Stromal cell of bone marrow (primary cell): ENCODE measurements around the gene DYNC2I2.
"Not testable (repeated sequence)": the region's sequence is repeated elsewhere in the genome, so short reads cannot be mapped to it uniquely, and the experiment has no call there.

ENCODE experiments used
- DNase-seq: peaks from one replicate; pipeline ENCODE4 v3.0.0-alpha.2; 2012; ENCODE audit warnings: low read depth

DYNC2I2 gene

DNA sequence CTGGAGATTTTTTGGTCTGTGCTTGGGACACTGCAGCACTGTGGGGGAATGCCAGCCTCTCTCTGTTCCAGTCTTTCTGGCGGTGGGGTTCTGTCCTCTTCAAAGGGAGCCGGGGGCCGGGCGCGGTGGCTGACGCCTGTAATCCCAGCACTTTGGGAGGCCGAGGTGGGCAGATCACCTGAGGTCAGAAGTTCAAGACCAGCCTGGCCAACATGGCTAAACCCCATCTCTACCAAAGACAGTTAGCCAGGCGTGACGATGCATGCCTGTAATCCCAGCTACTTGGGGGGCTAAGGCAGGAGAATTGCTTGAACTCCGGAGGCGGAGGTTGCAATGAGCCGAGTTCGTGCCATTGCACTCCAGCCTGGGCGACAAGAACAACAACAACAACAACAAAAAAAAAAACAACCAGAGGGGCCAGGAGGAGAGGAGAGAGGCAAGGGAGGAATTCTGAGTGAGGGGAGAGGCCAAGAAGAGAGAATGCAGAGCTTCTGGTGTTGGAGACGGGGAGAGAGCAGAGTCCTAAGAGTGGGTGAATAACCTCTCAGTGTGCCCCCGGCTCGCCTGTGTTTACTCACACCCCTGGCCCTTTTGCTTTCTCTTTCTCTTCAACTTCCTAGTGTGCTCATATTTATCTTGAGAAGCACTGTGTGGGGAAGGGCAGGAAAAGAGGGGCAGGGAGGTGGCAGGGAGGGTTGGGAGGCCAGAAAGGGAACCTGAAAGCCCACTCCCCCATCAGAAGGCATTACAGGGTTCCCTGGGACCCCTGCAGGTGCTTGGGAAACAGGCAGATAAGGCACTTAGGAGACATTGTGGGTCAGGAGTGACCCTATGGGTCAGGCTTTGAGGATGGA, 29.2 kb upstream of the DYNC2I2 start:
- no peak for DNase-seq

DNA sequence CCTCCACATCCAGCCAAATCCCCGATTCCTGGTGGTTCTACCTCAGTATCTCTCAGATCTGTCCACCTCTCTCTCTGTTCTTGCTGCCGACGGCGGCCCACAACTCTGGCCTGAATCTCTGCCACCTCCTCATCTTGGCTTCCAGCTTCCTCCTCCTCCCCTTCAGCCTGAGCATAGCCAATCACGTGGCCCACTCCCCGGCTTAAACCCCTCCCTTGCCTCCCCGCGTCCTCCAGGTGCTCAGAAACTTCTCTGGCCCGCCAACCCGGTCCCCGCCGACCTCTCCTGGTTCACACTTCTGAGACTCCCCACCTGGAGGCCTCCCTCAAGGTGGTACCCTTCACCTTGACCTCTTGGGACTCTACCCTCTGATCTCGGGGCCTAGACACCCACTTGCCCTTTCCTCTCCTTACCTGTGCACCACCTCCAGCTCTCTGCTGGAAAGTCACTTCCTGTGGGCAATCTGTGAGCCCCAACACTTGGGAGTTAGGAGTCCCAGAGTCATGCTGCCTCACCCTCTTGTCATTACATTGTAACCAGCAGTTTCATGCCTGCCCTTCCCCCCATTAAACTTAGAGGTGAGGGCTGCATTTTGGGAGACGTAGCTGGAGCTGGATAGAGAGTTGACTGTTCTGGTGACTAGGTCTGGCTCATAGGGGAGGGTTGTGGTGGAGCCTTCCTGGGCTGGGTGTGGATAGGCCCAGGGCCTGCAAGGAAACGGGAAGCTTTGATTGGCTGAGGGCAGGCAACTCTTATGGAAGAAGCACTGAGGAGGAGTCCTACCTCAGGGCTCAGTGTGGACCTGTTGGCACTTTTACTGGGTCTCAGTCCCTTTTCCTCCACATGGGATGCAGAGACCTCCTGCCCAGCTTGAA, 27.9 kb upstream of the DYNC2I2 start:
- peak; percentile 65 for DNase-seq

DNA sequence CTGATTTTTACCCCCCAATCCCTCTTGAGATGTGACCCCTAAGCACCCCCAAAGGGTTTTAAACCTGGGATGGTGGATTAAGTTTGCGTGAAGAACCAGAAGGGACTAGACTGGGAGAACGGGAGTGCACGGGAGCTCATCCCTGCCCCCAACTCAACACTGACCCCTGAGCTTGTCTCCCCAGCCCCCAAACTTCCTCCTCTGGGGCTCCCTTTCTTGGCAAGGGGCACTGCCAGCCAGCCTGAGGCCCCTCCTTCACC, 27.3 kb upstream of the DYNC2I2 start:
- no peak for DNase-seq

DNA sequence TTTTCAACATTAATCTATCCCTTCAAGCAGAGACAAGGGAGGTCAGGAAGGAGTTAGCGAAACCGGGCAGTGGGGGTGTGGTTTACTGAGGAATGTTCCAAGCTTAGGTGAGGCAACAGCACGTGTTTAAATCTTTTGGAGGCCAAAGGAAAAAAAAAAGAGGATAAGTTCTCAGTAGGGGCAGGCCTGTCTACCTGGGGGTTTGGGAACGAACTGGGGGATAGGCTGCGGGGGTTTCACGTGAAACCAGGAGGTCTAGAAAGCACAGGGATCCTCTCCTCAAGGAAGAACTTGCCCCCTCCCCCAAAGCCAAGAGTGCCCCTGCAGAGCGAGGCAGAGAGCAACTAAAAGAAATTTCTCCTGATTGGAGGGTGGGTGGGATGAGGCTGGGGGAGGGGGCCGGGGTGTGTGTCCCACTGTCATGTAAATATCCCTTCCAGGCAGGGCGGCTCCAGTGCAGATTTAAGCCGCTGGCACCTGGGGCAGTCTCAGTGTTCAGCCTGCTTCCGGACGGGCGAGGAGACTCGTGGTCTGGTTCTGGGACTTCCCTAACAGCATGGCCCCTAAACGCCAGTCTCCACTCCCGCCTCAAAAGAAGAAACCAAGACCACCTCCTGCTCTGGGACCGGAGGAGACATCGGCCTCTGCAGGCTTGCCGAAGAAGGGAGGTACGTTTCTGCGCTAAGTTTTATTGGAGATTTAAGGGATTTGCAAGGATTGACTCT, 26.9 kb upstream of the DYNC2I2 start:
- no peak for DNase-seq

DNA sequence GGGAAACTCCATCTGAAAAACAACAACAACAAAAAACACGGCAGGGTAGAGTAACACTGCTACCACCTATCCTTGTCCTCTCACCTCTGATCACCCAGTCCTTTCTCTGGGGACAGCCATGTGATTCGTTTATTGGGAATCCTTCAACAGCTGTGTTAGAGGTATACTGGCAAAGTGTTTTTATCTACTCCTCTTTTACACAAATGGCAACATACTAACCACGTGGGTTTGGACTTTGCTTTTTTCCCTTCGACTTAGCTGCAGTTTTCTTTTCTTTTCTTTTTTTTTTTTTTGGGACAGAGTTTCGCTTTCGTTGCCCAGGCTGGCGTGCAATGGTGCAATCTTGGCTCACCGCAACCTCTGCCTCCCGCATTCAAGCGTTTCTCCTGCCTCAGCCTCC, 21.1 kb upstream of the DYNC2I2 start:
- DNase-seq = no peak

DNA sequence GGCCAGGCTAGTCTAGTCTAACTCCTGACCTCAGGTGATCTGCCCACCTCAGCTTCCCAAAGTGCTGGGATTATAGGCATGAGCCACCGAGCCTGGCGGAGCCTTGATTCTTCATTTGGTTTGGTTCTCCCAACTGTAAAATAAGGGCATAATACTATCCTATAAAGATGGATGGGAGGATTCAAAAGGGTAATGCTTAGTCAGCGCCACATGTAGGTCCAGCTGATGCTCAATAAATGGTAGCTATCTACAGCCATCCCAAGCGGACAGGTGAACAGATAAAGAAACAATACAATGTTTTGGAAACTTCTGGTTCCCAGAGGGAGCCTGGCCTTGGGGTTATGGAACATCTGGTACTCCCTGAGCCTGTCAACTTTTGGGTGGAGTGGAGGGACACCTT, 18.7 kb upstream of the DYNC2I2 start:
- DNase-seq = no peak

DNA sequence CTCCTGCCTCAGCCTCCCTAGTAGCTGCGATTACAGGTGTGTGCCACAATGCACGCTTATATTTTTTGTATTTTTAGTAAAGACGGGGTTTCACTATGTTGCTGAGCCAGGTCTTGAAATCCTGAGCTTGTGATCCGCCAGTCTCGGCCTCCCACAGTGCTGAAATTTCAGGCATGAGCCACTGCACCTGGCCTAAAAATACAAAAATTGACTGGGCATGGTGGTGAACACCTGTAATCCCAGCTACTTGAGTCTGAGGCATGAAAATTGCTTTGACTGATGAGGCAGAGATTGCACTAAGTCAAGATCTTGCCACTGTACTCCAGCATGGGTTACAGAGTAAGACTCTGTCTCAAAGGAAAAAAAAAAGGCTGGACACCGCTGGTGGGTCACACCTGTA, 13.1 kb upstream of the DYNC2I2 start:
- DNase-seq = no peak

DNA sequence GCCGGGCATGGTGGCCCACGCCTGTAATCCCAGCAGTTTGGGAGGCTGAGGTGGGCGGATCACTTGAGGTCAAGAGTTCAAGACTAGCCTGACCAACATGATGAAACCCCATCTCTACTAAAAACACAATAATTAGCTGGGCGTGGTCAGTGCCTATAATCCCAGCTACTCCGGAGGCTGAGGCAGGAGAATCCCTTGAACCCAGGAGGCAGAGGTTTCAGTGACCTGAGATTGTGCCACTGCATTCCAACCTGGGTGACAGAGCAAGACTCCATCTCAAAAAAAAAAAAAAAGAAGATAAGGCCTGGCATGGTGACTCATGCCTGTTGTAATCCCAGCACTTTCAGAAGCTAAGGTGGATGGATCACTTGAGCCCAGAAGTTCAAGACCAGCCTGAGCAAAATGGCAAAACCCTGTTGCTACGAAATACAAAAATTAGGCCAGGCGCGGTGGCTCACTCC, 9.9 kb upstream of the DYNC2I2 start:
- not testable (repeated sequence) for DNase-seq

DNA sequence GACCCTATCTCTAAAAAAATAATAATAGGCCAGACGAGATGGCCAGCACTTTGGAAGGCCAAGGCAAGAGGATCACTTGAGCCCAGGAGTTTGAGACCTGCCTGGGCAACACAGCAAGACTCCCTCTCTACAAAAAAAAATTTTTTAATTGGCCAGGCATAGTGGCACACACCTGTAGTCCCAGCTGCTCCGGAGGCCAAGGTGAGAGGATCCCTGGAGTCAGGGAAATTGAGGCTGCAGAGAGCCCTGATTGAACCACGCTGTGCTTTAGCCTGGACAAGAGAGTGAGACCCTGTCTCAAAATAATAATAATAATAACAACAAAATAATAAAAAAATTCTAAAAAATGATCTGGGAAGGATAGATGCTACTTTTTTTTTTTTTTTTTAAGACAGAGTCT, 1.1 kb upstream of the DYNC2I2 start:
- no peak for DNase-seq

DNA sequence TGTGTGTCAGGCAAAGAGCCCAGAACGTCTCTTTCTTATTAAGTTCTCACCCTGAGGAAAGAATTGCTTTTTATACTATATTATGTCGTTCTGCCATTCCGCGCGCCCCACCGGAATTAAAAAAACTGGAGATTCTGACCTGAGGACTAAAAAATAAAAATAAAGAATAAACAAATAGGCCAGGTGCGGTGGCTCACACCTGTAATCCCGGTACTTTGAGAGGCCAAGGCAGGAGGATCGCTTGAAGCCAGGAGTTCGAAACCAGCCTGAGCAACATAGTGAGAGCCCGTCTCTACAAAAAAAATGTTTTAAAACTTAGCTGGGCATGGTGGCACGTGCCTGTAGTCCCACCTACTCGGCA, 677 bp upstream of the DYNC2I2 start:
- DNase-seq = no peak

DNA sequence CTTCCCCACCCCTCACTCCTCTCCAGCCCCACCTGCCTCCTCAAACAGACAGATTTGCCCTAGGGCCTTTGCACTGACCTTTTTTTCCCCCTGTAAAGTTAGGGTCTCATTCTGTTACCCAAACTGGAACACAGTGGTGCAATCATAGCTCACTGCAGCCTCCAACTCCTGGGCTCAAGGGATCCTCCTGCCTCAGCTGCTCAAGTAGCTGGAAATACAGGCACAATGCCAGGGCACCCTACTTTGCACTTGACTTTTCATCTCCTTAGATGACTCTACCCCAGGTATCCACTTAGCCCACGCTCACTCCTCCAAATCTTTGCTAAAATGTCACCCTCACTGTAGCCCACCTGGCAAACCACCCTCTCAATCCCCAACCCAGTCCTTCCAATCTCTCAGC, 2.2 kb downstream of the DYNC2I2 start:
- DNase-seq = no peak

DNA sequence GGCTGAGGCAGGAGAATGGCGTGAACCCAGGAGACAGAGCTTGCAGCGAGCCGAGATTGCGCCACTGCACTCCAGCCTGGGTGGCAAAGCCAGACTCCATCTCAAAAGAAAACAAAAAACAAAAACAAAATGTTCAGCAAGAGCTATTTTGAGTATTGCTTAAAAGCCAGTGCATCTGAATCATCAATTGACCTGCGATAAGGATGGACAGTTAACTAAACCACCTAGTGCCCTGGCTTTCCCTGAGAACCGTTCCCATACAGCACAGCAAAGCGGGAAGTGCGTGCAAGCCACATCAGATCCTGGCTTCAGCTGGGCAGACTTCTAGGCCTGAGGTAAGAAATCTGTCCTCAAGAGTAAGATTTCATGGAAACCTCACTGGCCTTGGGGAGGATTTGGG, 2.7 kb downstream of the DYNC2I2 start:
- no peak for DNase-seq

DNA sequence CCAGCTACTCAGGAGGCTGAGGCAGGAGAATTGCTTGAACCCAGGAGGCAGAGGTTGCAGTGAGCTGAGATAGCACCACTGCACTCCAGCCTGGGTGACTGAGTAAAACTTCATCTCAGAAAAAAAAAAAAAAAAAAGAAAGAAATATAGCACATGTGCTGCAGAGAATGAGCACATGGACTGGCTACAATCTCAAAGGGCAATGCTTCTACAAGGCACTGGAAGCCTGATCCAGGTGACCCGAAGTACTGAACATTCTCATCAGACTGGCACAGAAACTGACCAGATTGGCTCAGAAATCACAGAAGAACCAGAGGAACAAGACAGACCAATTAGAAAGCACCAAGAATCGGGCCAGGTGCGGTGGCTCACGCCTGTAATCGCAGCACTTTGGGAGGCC, 4.8 kb downstream of the DYNC2I2 start:
- DNase-seq = no peak

DNA sequence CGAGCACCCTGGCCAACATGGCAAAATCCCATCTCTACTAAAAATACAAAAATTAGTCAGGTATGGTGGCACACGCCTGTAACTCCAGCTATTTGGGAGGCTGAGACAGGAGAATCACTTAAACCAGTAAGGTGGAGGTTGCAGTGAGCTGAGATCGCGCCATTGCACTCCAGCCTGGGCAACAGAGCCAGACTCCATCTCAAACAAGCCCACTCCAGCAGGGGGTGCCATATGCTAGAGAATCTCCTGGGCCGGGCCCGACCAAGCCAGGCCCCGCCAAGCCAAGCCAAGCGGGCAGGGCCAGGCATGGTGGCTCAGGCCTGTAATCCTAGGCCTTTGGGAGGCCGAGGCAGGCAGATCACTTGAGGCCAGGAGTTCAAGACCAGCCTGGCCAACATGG, 8.4 kb downstream of the DYNC2I2 start:
- DNase-seq = not testable (repeated sequence)

DNA sequence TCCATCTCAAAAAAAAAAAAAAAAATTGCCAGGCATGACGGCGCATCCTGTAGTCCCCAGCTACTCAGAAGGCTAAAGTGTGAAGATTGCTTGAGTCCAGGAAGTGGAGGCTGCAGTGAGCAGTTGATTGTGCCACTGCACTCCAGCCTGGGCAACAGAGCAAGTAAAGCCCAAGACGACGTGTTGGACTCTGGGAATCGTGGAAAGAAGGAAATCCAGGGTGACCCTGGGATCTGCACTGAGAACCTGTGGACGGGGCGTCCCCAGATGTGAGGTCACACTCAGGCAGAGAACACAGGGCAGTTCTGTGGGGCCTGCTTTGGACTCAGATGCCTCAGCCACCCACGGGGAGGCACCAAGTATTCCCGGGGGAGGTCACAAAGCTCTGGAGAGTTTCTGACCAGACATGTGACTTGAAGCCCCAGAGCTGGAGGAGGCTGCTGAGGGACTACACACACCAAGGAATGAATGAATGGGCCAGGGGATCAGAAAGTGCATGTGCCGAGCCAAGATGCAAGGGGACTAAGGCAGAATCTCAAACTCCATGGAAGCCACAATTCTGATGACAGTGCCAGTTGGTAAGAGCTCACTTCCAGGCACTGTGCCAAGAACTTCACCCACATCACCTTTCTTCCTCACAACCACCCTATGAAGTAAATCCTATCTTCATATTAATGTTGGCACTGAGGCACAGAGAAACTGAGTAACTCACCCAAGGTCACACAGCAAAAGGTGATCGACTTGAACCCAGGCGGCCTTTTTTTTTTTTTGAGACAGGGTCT, 12.9 kb downstream of the DYNC2I2 start:
- DNase-seq = no peak

DNA sequence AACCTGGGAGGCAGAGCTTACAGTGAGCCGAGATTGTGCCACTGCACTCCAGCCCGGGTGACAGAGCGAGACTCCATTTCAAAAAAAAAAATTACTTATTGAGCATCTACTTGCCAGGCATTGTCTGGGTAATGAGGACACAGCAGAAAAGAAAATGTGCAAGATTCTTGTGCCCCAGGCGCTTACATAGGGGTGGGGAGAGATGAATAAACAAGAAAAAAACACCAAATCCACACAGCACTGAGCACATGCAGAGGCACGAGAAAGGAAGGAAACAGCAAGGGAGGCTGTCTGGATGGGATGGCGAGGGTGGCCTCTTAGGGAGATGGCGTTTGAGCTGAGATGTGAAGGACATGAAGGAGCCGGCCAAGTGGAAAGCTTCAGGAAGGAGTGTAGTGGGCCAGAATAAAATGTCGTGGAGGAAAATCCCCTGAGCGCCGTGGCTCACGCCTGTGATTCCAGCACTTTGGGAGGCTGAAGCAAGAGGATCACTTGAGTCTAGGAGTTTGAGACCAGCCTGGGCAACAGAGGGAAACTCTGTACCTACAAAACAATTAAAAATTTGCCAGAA, 13.9 kb downstream of the DYNC2I2 start:
- DNase-seq = no peak

DNA sequence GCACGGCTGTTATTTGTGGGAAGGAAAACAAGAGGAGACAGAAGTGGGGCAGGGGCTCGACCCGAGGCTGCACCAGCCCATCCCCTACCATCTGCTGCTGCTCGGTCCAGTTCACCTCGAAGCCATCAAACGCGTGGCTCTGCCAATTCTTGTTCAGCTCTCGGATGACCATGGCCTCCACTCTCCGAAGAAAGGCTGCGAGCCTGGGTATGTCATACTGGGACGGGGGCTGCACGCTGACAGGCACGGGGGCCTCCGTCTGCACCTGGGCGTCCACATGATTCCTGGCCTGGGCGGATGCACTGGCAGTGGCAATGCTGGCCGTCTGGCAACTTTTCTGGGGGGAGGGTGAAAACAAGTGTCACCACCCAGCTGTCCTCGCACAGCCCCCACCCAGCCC, 16.0 kb downstream of the DYNC2I2 start:
- DNase-seq = no peak

DNA sequence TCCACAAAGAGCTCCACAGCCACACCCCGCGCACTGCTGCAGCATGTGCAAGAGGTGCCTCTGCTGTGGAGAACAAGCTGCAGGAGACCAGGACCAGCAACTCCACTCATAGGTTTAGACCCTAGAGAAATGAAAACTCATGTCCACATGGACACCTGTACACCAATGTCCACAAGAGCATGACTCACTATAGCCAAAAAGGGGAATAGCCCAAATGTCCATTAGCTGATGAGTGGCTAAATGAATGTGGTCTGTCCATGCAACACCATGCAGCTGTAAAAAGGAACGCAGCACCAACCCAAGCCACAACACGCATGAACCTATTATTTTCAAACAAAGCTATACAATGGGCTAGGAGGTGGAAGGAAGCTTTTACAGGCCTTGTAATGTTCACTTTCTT, 18.1 kb downstream of the DYNC2I2 start:
- DNase-seq = no peak

DNA sequence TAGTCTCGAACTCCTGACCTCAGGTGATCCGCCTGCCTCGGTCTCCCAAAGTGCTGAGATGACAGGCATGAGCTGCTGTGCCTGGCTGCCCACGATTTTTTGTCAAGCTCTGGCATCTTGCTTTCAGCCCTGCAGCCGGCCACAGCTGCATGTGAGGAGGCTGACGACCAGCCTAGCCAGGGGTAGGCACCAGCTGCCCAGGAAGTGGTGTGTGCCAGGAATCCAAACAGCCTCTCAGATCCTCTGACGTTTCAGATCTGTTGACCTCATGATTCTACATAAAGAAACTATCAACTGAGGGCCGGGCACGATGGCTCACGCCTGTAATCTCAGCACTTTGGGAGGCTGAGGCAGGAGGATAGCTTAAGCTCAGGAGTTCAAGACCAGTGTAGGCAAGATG, 19.0 kb downstream of the DYNC2I2 start:
- no peak for DNase-seq

DNA sequence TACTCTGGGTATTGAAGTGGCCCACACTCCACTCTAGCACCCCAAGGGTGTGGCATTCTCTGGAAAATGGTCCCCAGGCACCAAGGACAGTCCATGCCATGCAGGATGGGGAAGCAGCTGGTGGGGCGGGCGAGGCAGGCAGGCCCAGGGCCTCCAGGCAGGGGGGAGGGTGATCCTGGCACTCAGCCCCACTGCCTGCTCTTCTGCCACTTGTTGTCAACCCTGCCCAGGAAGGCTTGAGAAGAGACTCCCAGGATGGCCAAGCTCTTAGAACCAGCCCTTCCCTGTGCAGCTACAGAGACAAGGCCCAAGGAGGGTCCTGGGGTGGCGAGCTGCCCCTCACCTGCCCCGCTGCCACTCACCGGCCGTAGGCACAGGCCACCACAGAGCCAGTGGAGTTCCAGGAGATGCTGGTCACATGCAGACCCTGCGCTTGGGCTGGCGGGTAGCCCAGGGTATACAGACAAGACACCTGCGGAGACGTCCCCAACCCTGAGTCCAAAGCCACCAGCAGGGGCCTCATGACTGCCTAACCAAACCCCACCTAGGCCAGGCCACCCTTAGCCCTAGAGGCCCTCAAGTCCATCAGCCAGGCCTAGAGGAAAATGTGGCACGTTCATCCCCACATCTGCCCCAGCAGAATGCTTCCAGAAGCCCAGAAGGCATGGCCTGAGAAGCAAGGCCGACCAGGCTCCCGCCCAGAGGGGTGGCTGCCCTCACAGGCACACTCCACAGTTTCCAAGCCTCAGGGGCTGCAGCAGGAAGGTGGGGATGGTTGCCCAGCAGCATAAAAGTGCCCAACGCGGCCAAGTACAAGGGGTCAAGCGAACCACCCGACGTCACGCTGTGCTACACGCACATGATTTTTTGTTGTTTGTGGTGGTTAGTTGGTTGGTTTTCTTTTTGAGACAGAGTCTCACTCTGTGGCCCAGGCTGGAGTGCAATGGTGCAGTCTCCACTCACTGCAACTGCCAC, 19.8 kb downstream of the DYNC2I2 start:
- DNase-seq = no peak

DNA sequence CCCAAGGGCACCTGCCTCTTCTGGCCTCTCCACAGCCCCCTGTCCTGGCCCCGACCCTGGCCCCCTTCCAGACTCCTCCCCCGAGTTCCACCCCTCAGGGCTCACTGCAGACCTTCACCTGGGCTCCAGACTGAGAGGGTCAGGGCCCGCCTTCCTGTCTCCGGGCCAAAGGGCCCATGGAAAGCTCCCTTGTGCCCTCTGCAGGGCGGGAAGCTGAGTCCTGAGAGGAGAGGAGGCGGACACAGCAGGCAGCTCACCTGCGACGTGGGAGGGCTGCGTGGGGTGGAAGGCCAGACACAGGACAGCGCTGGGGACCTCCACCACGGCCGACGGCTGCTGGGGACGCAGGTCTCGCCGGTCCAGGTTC, 20.6 kb downstream of the DYNC2I2 start:
- no peak for DNase-seq
